ENCODE results near the gene KIF5B. TPM values are rescaled to one million over a fixed set of nuclear protein-coding genes. Genes with fewer than 3 reads are reported as not detected.
A peak's percentile ranks its signal among the peaks of the same experiment; 100 is the strongest.
"Not testable (repeated sequence)": the region's sequence is repeated elsewhere in the genome, so short reads cannot be mapped to it uniquely, and the experiment has no call there.

Gene KIF5B
- total RNA-seq, 4 donors from 2014 or later, result 83.6 to 115 (median 92.1) TPM

DNA sequence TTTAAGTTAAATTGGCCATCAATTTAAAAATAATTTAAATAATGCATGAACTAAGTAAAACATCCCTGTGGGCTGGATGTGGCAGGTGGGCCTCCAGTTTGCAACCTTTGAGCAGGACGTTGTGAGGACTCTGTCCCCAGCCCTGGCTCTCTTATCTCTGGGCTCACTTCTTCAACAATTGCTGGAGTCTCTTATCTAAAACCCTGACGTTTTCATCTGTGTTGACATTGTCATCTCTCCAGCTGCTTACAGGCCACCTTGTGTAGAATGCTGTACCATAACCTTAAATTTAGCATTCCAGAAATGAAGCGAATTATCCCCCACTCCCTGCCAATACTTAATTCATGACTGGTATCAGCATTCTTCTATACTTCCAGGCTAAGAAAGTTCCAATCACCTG is 3.2 kb upstream of the KIF5B start:
- Histone ChIP-seq H3K4me1 (peaks cover 6 to 12% of the 10 kb centered on the region in 2 donors), H3K36me3 (no peaks in the 10 kb centered on the region), H3K4me3 (replicated peaks in 1 of 3) (no peak overlapping the region), H3K27me3 (no peaks in the 10 kb centered on the region), H3K27ac (no peak overlapping the region), H3K9me3 (no peaks in the 10 kb centered on the region)
- TF ChIP-seq POLR2A (IDR thresholded peaks at IDR 0.05), result no peak
- intact Hi-C loops (cut with DNase I), result no loop called here
- 65 to 71% methylated on average over 3 of the region's 3 CpGs for WGBS, 2 donors
- no peak for DNase-seq

- Histone ChIP-seq H3K36me3 (no peaks in the 10 kb centered on the region), H3K4me3 (replicated peaks in 1 of 3) (peak overlapping the region in 1 of 3 donors; percentile 95), H3K4me1 (peaks cover 21 to 26% of the 10 kb centered on the region in 2 donors), H3K27me3 (no peaks in the 10 kb centered on the region), H3K27ac (peak overlapping the region in 2 of 3 donors; percentile 99), H3K9me3 (no peaks in the 10 kb centered on the region)
- peak in 1 of 2 donors; percentile 14 for DNase-seq
- WGBS, 2 donors, result 76 to 77% methylated on average over 8 of the region's 8 CpGs
- TF ChIP-seq POLR2A (IDR thresholded peaks at IDR 0.05) (no peak), CTCF (IDR thresholded peaks at IDR 0.05) (no peak)
- intact Hi-C loops (cut with DNase I), result no loop called here
These were observed 779 bp upstream of the KIF5B start for GRCh38 chr10:32057036-32057372.

GRCh38 chr10:32055478-32056135 is 618 bp downstream of the KIF5B start:
- peak; percentile 70 to 74 for DNase-seq
- no peaks in the 10 kb centered on the region for H3K27me3 ChIP-seq
- H3K27ac ChIP-seq, result peak overlapping the region; percentile 93 to 99 (median 99)
- no peaks in the 10 kb centered on the region for H3K9me3 ChIP-seq
- WGBS, 2 donors, result 0% methylated on average over 20 to 27 of the region's 59 CpGs
- peak overlapping the region; percentile 66 to 95 (median 83) for H3K4me3 ChIP-seq (replicated peaks in 1 of 3)
- H3K36me3 ChIP-seq, result no peaks in the 10 kb centered on the region
- TF ChIP-seq CTCF (IDR thresholded peaks at IDR 0.05), result peak in 1 of 6 experiments; percentile 12
- TF ChIP-seq POLR2A (IDR thresholded peaks at IDR 0.05), result peak in 1 of 2 donors; percentile 44
- H3K4me1 ChIP-seq, result peaks cover 29 to 33% of the 10 kb centered on the region in 2 donors
- intact Hi-C loops (cut with DNase I), result no loop called here

DNA sequence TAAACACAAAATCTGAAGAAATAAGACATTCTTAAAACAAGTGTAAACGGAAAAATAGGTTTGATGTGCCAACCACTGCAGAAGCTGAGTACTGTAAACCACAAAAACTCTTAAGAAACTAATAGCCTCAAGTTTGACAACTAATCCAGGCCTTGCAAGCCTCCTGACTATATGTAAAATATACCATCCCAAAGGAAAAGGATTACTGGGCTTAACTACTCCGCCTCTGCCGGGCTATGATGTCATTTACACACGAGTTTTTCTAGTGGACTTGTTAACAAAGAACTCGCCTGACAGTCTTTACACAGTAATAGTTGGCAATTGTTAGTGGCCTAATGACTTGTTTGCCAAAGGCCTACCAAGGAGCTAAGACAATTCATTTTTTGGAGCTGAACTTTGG is 2.1 kb downstream of the KIF5B start:
- 16 to 21% methylated on average over 5 of the region's 5 CpGs for WGBS, 2 donors
- Histone ChIP-seq H3K4me3 (replicated peaks in 1 of 3) (peak overlapping the region in 1 of 3 donors; percentile 95), H3K36me3 (no peaks in the 10 kb centered on the region), H3K9me3 (no peaks in the 10 kb centered on the region), H3K27ac (no peak overlapping the region), H3K27me3 (no peaks in the 10 kb centered on the region), H3K4me1 (peaks cover 39 to 44% of the 10 kb centered on the region in 2 donors)
- DNase-seq, result no peak
- intact Hi-C loops (cut with DNase I), result no loop called here
- no peak for TF ChIP-seq CTCF (IDR thresholded peaks at IDR 0.05)
- no peak for TF ChIP-seq POLR2A (IDR thresholded peaks at IDR 0.05)

DNA sequence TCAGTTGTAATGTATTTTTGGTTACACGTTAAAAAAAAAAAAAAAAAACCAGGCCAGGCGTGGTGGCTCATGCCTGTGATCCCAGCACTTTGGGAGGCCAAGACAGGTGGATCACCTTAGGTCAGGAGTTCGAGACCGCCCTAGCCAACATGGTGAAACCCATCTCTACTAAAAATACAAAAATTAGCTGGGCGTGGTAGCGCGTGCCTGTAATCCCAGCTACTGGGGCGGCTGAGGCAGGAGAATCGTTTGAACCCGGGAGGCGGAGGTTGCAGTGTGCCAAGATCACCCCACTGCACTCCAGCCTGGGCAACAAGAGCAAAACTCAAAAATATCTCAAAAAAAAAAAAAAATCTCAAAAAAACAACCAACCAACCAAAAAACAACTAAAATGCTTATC is 2.8 kb downstream of the KIF5B start:
- WGBS, 2 donors, result 85 to 89% methylated on average over 11 of the region's 11 CpGs
- DNase-seq; intact Hi-C loops (cut with DNase I); H3K27ac ChIP-seq; H3K9me3 ChIP-seq; H3K27me3 ChIP-seq; H3K36me3 ChIP-seq; H3K4me3 ChIP-seq (replicated peaks in 1 of 3): not testable (repeated sequence)
- peaks cover 39 to 50% of the 10 kb centered on the region in 2 donors for H3K4me1 ChIP-seq

DNA sequence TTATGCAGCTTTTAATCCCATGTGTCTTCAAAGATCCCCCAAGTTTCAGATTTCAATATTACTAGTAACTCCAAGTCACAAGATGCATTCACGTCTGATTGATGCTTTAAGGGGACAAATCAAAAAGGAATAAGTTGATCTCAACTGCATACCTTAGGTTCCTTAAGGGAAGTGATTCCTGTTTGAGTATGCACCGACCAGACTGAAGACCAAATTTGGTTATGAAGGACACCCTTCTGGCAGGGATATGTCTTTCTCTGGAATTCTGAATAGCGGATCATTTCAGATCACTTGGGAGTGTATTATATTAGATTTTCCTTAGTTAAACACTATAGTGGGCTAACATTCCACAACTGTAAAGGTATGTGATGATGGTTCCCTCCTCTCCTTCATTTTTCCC is 4.3 kb downstream of the KIF5B start:
- Histone ChIP-seq H3K4me1 (peaks cover 36 to 49% of the 10 kb centered on the region in 2 donors), H3K27ac (no peak overlapping the region), H3K36me3 (no peaks in the 10 kb centered on the region), H3K27me3 (no peaks in the 10 kb centered on the region), H3K4me3 (replicated peaks in 1 of 3) (no peak overlapping the region), H3K9me3 (no peaks in the 10 kb centered on the region)
- no peak for DNase-seq
- no peak for TF ChIP-seq CTCF (IDR thresholded peaks at IDR 0.05)
- no peak for TF ChIP-seq POLR2A (IDR thresholded peaks at IDR 0.05)
- intact Hi-C loops (cut with DNase I), result no loop called here
- WGBS, 2 donors, result 58 to 62% methylated on average over 3 of the region's 3 CpGs

Measured in thyroid gland (tissue), 4 donors.